A673 (cell line): ENCODE data around the gene OR4K13. TPM values are rescaled to one million over a fixed set of nuclear protein-coding genes. Genes with fewer than 3 reads are reported as not detected.

Experiments
- BruUV-seq: library from RNA; stranded (reverse); fragments of 400-500 nt; replicated peaks from 2 replicates; lab custom pipeline; 2021; lab: Mats Ljungman, UMichigan
- CTCF ChIA-PET: fragments of 300-600 bp; sonication (Branson Sonifier 250); formaldehyde crosslinking; loops from one replicate; lab custom pipeline; 2022; ENCODE audit warnings: antibody characterized with exemption; lab: Charles Lee
- POLR2A ChIA-PET: fragments of 300-600 bp; sonication (Branson Sonifier 250); formaldehyde crosslinking; loops from one replicate; lab custom pipeline; 2022; ENCODE audit warnings: antibody characterized with exemption; ENCODE audit not compliant: low non-redundant PET; lab: Charles Lee
- DNase-seq: peaks from one replicate; pipeline ENCODE4 v3.0.0-alpha.2; 2015; ENCODE audit warnings: low spot score
- H3K27ac ChIP-seq: fragments of 200-600 bp; sonication (generic); 2 replicates; pipeline ENCODE4 v1.5.1; 2016; ENCODE audit warnings: mixed run types, low read depth, mild to moderate bottlenecking, mixed read lengths, antibody characterized with exemption, low read length; ENCODE audit not compliant: poor library complexity, severe bottlenecking
- H3K27me3 ChIP-seq: fragments of 200-600 bp; sonication (generic); replicated peaks from 2 replicates; pipeline ENCODE4 v1.6.1; 2017; ENCODE audit warnings: mixed run types, low read depth, mild to moderate bottlenecking, mixed read lengths, antibody characterized with exemption, low read length; ENCODE audit not compliant: insufficient read depth, poor library complexity
- H3K36me3 ChIP-seq: fragments of 200-600 bp; sonication (generic); 2 replicates; pipeline ENCODE4 v1.6.1; 2016; ENCODE audit warnings: mixed run types, mild to moderate bottlenecking, mixed read lengths, antibody characterized with exemption, low read length; ENCODE audit not compliant: insufficient read depth, poor library complexity, severe bottlenecking
- H3K4me1 ChIP-seq: fragments of 200-600 bp; sonication (generic); 2 replicates; pipeline ENCODE4 v1.6.1; 2017; ENCODE audit warnings: mixed run types, mild to moderate bottlenecking, mixed read lengths, antibody characterized with exemption, low read length; ENCODE audit not compliant: insufficient read depth, poor library complexity, severe bottlenecking
- H3K4me3 ChIP-seq: fragments of 200-600 bp; sonication (generic); 2 replicates; pipeline ENCODE4 v1.5.1; 2016; ENCODE audit warnings: low read depth, mixed run types, mild to moderate bottlenecking, mixed read lengths, low read length; ENCODE audit not compliant: poor library complexity, severe bottlenecking
- H3K9me3 ChIP-seq: fragments of 200-600 bp; sonication (generic); 2 replicates; pipeline ENCODE4 v1.6.1; 2016; ENCODE audit warnings: mixed run types, low read depth, mild to moderate bottlenecking, mixed read lengths, antibody characterized with exemption, low read length; ENCODE audit not compliant: poor library complexity, severe bottlenecking
- EZH2 ChIP-seq: fragments of 200-600 bp; sonication (generic); IDR thresholded peaks from 2 replicates; pipeline ENCODE4 v1.6.1; 2017; ENCODE audit warnings: borderline replicate concordance, low read depth, mild to moderate bottlenecking, mixed read lengths, antibody characterized with exemption, low read length; ENCODE audit not compliant: poor library complexity, severe bottlenecking
- intact Hi-C: fragments of 100-400 bp; cut with micrococcal nuclease; formaldehyde crosslinking; loops from one replicate; pipeline ENCODE4 v1.10.0; 2022; ENCODE audit not compliant: unreplicated experiment
- total RNA-seq: library from RNA; stranded (reverse); gene quantifications from 2 replicates; pipeline ENCODE4 v1.2.3, GENCODE V29; 2021
- TF ChIP-seq, protein P1 (sequence below): fragments of 300-800, 200-600 bp; sonication (generic); conservative IDR thresholded peaks from 2 replicates; pipeline ENCODE4 v1.5.1; 2017; ENCODE audit warnings: low read depth, mild to moderate bottlenecking, antibody characterized with exemption, low read length, moderate library complexity, mixed read lengths

Gene OR4K13
- total RNA-seq, 1 experiment from 2014 or later: not detected

GRCh38 chr14:20044243-20044642 lies 8.4 kb upstream of the OR4K13 start:
- TF ChIP-seq, protein P1, sequence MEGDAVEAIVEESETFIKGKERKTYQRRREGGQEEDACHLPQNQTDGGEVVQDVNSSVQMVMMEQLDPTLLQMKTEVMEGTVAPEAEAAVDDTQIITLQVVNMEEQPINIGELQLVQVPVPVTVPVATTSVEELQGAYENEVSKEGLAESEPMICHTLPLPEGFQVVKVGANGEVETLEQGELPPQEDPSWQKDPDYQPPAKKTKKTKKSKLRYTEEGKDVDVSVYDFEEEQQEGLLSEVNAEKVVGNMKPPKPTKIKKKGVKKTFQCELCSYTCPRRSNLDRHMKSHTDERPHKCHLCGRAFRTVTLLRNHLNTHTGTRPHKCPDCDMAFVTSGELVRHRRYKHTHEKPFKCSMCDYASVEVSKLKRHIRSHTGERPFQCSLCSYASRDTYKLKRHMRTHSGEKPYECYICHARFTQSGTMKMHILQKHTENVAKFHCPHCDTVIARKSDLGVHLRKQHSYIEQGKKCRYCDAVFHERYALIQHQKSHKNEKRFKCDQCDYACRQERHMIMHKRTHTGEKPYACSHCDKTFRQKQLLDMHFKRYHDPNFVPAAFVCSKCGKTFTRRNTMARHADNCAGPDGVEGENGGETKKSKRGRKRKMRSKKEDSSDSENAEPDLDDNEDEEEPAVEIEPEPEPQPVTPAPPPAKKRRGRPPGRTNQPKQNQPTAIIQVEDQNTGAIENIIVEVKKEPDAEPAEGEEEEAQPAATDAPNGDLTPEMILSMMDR: no peak
- TF ChIP-seq EZH2: no peak
- Histone ChIP-seq H3K27ac (no peak overlapping the region), H3K36me3 (no peaks in the 10 kb centered on the region), H3K4me3 (no peak overlapping the region), H3K4me1 (no peaks in the 10 kb centered on the region), H3K27me3 (no peaks in the 10 kb centered on the region), H3K9me3 (peaks cover 9% of the 10 kb centered on the region)
- DNase-seq: no peak
- CTCF ChIA-PET: no interaction called here
- intact Hi-C loops: no loop called here
- no TSS peak for BruUV-seq
- POLR2A ChIA-PET: no interaction called here

- no peak overlapping the region for H3K27ac ChIP-seq
- H3K4me3 ChIP-seq: no peak overlapping the region
- no peaks in the 10 kb centered on the region for H3K9me3 ChIP-seq
- ChIA-PET CTCF (no interaction called here), POLR2A (no interaction called here)
- no peaks in the 10 kb centered on the region for H3K27me3 ChIP-seq
- H3K36me3 ChIP-seq: no peaks in the 10 kb centered on the region
- no peak for TF ChIP-seq EZH2
- TF ChIP-seq, protein P1: no peak
- BruUV-seq: no TSS peak
- no peak for DNase-seq
- intact Hi-C loops: no loop called here
- no peaks in the 10 kb centered on the region for H3K4me1 ChIP-seq
These were observed 389 bp downstream of the OR4K13 start for GRCh38 chr14:20035449-20035848.

- H3K27ac ChIP-seq: no peak overlapping the region
- no peak overlapping the region for H3K4me3 ChIP-seq
- ChIA-PET POLR2A (no interaction called here), CTCF (no interaction called here)
- no peak for TF ChIP-seq EZH2
- TF ChIP-seq, protein P1: no peak
- no peaks in the 10 kb centered on the region for H3K4me1 ChIP-seq
- intact Hi-C loops: no loop called here
- H3K36me3 ChIP-seq: no peaks in the 10 kb centered on the region
- no TSS peak for BruUV-seq
- no peaks in the 10 kb centered on the region for H3K27me3 ChIP-seq
- H3K9me3 ChIP-seq: no peaks in the 10 kb centered on the region
- no peak for DNase-seq
These were observed 4.8 kb downstream of the OR4K13 start for GRCh38 chr14:20031058-20031457.
